ENCODE data around the gene RHOU.
"Not testable (repeated sequence)": the region's sequence is repeated elsewhere in the genome, so short reads cannot be mapped to it uniquely, and the experiment has no call there.

RHOU gene

DNA sequence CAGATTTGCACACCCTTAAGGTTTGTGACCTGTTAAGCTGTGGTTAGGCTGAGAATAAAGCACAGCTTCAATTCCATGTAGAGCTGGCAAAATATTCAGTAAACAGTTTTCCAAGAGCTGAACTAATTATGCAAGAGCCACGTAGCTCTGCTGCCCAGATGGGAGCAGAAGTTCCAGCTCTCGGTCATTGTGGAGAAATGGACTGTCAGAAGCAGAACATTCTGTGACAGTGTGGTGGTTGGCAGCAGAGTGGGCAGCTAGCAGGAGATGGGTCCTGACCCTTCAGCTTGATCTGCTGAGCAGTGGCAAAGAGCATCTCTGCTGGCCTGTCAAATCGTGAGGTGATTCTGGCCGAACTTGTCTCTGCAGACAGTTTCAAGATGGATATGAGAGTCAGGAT, 23.2 kb downstream of the RHOU start:
- no peak for DNase-seq (ENCODE audit: low spot score)

DNA sequence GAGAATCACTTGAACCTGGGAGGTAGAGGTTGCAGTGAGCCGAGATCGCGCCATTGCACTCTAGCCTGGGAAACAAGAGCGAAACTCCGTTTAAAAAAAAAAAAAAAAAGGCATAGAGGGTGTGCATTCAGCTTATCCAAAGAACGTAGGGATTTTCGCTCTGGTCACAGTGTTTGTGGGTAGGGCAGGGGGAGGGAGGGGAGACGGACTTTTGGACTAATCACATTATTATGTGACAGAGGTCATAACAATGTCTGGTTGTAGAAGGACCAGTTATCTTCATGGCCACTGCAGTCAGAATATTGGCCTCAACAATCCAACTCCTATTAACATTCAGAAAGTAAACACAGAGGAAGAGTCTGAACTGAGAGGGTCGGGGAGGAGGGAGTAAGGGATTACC, 25.7 kb downstream of the RHOU start:
- DNase-seq (ENCODE audit: low spot score): no peak

GRCh38 chr1:228763561-228763960, 28.3 kb downstream of the RHOU start:
- no peak for DNase-seq (ENCODE audit: low spot score)

GRCh38 chr1:228765168-228765946, 30.1 kb downstream of the RHOU start:
- DNase-seq (ENCODE audit: low spot score): no peak

- no peak for DNase-seq (ENCODE audit: low spot score)
Observed at GRCh38 chr1:228766788-228767187, 31.5 kb downstream of the RHOU start.

- no peak for DNase-seq (ENCODE audit: low spot score)
Observed at GRCh38 chr1:228767636-228768354, 32.5 kb downstream of the RHOU start.

DNA sequence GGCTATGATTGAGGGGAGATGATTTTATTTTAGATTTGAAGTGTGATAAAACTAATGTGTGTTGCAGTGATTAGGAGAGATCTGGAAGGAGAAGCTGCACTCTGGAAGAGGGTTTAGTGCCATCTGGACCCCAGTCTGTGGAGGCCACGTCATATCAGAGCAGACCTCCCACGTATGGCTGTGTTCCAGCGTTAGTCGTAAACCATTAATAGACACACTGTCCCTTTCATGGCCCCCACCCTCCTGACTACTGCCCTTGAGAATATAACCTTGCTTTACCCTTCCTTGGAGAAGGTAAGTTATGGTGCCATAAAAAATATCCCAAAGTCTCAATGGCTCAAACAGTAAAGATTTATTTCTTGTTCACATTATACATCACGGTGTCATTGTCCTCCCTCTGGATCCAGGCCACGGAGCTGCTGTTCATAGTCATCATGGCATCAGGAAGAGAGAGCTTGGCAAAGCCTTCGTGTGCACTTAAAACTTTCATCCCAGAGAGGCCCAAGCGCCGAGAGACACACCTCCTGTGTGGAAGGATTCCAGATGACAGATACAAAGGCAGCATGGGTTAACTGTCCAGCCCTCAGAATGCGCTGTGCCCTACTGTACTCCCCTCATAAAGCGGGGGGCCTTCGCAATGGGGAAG, 33.2 kb downstream of the RHOU start:
- DNase-seq (ENCODE audit: low spot score): no peak

- no peak for DNase-seq (ENCODE audit: low spot score)
Observed at GRCh38 chr1:228770779-228771223, 35.5 kb downstream of the RHOU start.

- no peak for DNase-seq (ENCODE audit: low spot score)
Observed at GRCh38 chr1:228772516-228773212, 37.4 kb downstream of the RHOU start.

GRCh38 chr1:228775946-228776345, 40.7 kb downstream of the RHOU start:
- not testable (repeated sequence) for DNase-seq (ENCODE audit: low spot score)

GRCh38 chr1:228776449-228776848, 41.2 kb downstream of the RHOU start:
- DNase-seq (ENCODE audit: low spot score): no peak

DNA sequence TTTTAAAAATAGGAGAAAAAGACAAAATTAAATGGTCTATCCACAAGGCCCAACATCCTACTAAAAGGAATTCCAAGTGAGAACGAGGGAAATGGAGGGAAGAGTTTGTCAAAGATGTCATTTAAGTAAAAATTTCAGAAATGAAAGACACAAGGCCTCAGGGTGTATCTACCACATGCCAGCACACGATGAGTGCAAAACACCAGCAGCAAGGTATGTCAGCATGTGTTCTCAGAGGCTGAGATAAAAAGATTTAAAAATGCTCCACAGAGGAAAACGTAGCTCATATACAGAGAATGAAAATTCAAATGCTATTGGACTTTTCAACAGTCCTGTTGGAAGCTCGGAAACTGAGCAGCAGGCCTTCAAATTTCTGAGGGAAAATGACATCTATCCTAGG, 42.0 kb downstream of the RHOU start:
- no peak for DNase-seq (ENCODE audit: low spot score)

GRCh38 chr1:228778026-228778425, 42.7 kb downstream of the RHOU start:
- DNase-seq (ENCODE audit: low spot score): no peak

- DNase-seq (ENCODE audit: low spot score): no peak
Observed at GRCh38 chr1:228778466-228778865, 43.2 kb downstream of the RHOU start.

GRCh38 chr1:228778961-228779360, 43.7 kb downstream of the RHOU start:
- DNase-seq (ENCODE audit: low spot score): no peak

DNA sequence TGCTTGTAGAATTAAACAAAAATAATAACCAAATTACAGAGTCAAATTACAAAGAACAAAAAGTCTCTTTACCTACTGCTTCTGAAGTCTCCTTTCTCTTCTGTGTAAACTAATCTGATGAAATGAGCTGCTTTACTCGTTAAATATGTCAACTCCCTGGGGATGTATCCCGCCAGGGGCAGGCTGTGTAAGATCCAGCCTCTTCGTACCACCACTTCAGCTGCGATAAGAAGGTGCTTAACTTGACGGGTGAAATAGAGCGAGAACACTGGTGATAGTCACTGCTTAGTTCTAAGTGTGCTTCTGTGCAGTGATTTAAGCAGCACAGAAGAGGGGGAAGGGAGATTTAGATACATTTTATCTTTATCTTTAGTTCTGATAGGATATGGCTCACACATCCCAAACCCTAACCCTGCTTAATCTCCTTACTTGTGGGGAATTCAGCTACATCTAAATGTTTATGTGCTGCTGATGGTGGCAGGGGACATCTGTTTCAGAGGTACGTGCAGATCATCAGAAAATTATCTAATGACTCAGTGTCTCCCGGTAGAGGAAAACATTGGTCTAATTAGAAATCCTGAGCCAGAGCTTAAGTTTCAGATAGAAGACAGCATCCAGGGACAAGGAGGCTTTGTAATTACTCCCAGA, 46.0 kb downstream of the RHOU start:
- DNase-seq (ENCODE audit: low spot score): no peak

- no peak for DNase-seq (ENCODE audit: low spot score)
Observed at GRCh38 chr1:228781809-228782661, 46.8 kb downstream of the RHOU start.

- no peak for DNase-seq (ENCODE audit: low spot score)
Observed at GRCh38 chr1:228782662-228783417, 47.6 kb downstream of the RHOU start.

GRCh38 chr1:228783418-228784040, 48.2 kb downstream of the RHOU start:
- no peak for DNase-seq (ENCODE audit: low spot score)

DNA sequence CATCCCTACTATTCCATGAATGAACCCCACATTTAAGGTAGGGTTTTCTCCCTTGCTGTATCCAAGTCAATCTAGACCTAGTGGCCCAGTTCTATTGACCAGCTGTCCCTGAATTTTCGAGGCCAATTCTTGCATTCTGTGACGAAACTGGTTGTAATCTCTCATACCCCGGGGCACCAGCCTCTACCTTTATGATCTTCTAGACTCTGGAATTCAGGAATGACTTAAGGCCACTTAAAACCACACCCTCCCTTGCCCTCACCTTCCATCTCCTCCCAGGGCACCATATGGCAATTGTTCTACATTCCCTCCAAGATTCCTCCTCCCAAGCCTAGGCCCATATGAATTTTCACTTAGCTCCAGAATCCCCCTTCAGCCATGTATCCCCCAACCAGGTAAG, 48.9 kb downstream of the RHOU start:
- no peak for DNase-seq (ENCODE audit: low spot score)

All from hepatic stellate cell (primary cell).